ENCODE data around the gene CALCA. TPM values are rescaled to one million over a fixed set of nuclear protein-coding genes. Genes with fewer than 3 reads are reported as not detected.

Gene CALCA, protein sequence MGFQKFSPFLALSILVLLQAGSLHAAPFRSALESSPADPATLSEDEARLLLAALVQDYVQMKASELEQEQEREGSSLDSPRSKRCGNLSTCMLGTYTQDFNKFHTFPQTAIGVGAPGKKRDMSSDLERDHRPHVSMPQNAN
- not detected in 2 replicates for total RNA-seq

GRCh38 chr11:14971865-14972580 lies at the start of gene CALCA:
Gene CALCA, minus strand, starts transcription at chr11:14972351. Its CDS starts 1,159 bp downstream, at chr11:14971192.

Other genes with a start within 250 kb of the CALCA start
- gene CYP2R1, start 80.1 kb downstream of the CALCA start, total RNA-seq: 14.2 and 18.2 TPM in 2 replicates
- not detected in 2 replicates for gene CALCB, start 101.2 kb upstream of the CALCA start, total RNA-seq
- 0.07 TPM in 1 of 2 replicates, not detected in the other for gene INSC, start 142.6 kb upstream of the CALCA start, total RNA-seq

All from thoracic aorta endothelial cell (primary cell).